Activated effector memory CD4-positive, alpha-beta T cell treated with anti-CD3 and anti-CD28 coated beads, Interleukin-2, amount 50 U/mL, for 16 hours (primary cell): ENCODE measurements around the gene BMX.

ENCODE experiments used
- DNase-seq: peaks from one replicate; pipeline ENCODE4 v3.0.0-alpha.2; 2020

BMX gene

DNA sequence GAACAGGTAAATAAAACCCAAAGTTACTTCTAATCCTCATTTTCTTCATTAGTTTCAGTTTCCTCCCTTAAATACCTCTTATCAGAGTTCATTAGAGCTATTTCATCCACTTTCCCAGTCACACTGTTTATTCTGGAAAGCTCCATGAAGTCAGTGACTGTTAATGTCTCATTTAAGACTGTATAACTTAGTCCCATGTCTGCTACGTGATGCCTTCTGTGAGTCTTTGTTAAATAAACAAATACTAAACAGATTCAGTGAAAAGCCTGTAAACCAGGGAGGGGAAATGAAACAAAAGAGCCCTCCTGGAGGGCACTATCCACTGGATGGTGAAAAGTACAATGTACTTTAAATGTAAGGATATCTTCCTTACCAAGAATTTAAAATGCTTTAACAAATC is 75.4 kb downstream of the BMX start:
- no peak for DNase-seq

DNA sequence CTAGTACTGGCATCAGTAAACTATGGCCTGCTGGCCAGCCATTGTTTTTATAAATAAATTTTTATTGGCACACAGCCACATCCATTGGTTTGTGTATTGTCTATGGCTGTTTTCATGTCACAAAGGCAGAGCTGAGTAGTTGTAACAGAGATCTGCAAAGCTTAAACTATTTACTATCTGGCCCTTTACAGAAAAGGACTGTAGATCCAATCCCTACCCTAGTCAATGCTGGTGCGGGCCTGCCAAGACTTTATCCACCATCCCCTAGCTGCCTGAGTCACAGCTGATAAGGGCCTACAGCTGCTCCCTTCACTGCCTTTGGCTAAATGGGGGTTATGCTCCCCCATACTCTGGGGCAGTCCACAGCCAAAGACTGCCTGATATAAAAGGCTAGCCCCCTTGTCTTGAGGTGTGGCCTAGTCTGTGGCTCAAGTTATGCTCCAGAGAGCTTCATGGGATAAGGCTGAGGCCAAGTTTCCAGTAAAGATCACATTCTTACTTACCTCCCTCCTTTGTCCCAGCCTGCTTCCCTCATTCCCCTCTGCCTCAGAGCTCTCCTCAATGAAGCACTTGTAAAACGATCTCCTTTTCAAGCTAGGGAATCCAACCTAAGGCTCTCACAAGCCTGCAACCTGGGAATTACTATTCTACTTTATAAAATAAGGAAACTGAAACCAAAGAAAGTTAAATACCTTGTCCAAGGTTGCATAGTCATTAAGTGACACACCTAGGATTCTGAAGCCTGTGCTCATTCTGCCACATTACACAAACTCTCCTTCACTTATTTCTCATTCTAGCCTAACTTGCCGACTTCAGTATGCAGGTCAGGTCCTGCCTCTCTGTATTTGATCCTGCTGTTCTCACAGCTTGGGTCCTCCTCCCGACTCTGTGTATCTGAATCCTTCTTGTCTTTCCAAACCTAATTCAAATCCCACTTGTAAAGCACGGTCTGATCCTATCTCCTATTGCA is 79.5 kb downstream of the BMX start:
- no peak for DNase-seq

DNA sequence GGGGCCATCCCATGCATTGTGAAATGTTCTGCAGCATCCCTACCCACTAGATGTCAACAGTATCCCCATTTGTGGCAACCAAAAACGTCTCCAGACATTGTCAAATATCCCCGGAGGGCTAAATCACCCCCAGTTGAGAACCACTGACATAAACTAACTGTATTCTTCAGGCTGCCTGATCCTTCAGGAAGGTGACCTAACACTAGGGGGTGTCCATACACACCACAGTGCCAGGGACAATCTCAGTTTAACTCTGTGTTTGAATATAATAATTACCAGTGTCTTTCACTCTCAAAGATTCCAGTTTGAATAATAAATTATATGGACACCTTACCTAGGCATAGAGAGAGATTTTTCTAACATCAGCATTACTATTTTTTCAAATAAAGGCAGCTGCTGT is 93.8 kb downstream of the BMX start:
- DNase-seq = no peak

DNA sequence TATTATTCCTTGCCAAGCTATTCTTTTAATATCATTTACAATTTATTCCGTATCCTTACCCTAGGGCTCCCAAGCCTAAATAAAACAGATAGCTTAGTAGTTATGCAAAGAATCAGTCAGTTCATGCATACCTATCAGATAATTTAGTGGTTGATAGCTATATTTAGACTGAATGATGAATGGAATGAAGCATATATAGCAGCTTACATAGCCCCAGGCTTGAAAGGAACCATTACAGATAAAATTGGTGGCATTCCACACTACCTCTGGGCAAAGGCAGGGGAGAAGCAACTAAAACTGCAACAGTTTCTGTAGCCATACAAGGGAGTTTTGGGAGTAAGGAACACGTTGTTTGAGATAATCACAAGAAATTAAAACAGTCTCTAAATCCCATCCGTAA is 97.4 kb downstream of the BMX start:
- DNase-seq = no peak

DNA sequence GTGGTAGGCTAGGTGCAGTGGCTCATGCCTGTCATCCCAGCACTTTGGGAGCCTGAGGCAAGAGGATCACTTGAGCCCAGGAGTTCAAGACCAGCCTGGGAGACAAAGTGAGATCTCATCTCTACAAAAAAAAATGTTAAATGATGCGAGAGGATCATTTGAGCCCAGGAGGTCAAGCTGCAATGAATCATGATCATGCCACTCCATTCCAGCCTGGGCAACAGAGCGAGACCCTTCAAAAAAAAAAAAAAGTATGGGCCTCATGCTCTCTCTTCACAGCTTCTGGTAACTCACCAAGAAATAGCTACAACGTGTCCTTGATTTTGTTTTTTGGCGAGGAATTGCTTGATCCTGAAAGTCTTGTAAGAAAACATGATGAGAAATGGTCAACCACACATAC is 98.9 kb downstream of the BMX start:
- no peak for DNase-seq

DNA sequence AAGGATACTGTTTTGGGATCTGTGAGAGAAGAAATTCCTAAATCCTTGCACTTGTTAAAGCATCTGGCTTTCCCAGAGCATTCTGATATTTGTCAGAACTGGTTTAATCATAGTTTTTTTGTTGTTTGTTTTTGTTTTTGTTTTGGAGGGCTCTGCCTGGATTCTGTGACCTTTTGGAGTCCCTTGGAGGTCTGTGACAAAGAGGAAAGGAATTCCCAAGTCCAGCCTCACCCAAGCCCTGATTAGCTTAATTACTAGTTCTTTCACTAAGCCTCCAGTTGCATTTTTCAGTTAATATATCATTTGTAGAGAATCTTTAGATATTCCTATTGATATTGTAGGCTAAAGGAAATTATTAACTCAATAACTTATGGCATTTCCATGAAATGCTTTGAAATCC is 99.4 kb downstream of the BMX start:
- DNase-seq = no peak

DNA sequence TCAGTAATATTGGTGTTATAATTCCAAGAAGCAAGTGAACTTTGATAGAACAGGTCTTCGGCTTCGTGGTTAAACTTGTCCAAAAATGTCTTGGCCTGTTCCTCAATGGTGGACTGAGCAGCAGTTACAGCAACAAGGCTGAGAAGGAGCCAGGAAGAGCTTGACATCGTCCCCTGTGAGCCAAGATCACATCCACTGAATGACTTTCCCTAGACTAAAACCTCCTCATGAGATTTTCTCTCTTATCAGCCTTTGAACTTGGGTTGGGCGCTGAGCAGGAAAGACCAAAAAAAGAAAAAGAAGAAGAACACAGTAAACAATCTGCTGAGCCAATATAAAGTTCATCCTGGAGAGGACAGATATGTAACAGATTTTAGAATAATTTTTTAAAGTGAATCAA is 100.1 kb downstream of the BMX start, which contains the start of gene ACE2:
Gene ACE2, minus strand, starts transcription at position 216 of the 400 bp plus-strand sequence. Its CDS starts 49 bp downstream, at position 167.
- no peak for DNase-seq

DNA sequence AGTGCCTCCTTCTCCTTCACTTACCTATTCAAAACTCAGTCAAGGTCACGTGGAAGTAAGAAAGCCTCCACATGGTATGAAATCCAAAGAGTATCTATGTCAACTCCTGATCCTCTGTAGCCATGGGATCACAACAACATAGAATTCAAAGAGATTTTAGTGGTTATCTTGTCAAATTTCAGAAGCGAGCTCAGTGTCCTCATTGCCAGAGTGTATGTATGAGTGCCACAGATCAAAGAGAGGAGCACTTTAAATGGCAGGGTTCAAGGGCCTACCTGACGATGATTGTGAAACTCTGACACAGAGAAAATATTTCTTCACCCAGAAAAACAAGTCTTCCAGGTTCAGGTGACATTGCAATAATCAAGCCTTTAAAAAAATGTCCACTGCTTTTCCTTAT is 101.3 kb downstream of the BMX start:
- DNase-seq = no peak

DNA sequence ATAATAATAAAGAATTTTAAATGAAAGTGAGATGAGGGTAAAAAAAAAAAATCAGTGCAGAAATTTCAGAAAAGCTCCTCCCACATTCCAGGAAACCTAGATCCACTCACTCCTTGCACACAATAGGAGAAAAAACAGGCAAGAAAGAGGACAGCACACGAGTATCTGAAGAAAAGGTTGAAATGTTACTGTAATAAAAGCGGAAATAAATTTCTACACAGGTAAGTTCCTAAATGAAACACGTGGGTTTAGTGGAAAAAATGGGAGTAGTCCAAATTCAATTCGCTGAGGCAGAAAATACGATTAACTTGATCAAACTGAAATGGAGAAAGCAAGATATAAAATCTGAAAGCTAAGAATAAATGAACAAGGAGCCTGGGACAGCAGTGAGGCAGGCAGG is 102.2 kb downstream of the BMX start:
- no peak for DNase-seq

DNA sequence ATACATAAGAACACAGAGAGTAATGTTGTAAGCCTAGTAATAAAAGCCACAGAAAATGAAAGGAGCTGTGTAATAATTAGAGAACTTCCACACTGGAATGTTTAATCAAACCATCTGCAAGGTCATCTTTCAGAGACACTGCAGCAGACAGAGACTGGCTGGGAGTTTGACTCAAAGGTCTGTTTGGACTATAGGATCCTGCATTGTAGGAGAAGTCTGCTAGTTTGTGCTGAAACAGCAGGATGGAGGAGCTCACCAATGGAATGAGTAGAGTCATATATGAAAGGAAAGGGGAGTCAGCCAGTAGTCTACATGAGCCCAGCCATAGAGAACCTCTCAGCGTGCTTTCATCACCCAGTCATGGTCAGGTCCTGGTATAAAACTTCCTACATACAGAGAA is 104.6 kb downstream of the BMX start:
- DNase-seq = no peak
